Kidney (tissue), 14 donors: Measurements from ENCODE around the gene MDM1. TPM values are rescaled to one million over a fixed set of nuclear protein-coding genes. Genes with fewer than 3 reads are reported as not detected.

Experiments used
- DNase-seq, 5 donors: peaks; one replicate each; pipeline ENCODE4 v3.0.0-alpha.2; 2013 to 2020
- FAIRE-seq: peaks from 2 replicates; lab custom pipeline; 2012; peaks lifted over from hg19 to GRCh38; lab: Jason Lieb, UNC
- H3K27ac ChIP-seq, 2 donors: one replicate each; pipeline ENCODE4 v1.7.0; 2013; ENCODE audit warnings: low read depth in 2 of 2, low read length in 2 of 2, inconsistent platforms in 1 of 2
- H3K27me3 ChIP-seq: one replicate; pipeline ENCODE4 v1.7.1; 2013; ENCODE audit warnings: low read length, inconsistent platforms; ENCODE audit not compliant: control insufficient read depth, insufficient read depth
- H3K36me3 ChIP-seq, 3 donors: one replicate each; pipeline versions ENCODE4 v1.7.0 to v1.7.1; 2013; ENCODE audit warnings: low read length in 3 of 3, control low read depth in 1 of 3, inconsistent platforms in 1 of 3; ENCODE audit not compliant: insufficient read depth in 3 of 3, control insufficient read depth in 2 of 3
- H3K4me1 ChIP-seq, 3 donors: one replicate each; pipeline versions ENCODE4 v1.7.0 to v1.7.1; 2013; ENCODE audit warnings: low read length in 3 of 3, inconsistent platforms in 1 of 3, low read depth in 1 of 3; ENCODE audit not compliant: control insufficient read depth in 2 of 3, insufficient read depth in 2 of 3
- H3K4me3 ChIP-seq, 3 donors: one replicate each; pipeline versions ENCODE4 v1.7.0 to v1.8.1; 2013; ENCODE audit warnings: low read length in 3 of 3, control low read depth in 1 of 3, inconsistent platforms in 1 of 3
- H3K9ac ChIP-seq, 3 donors: one replicate each; pipeline versions ENCODE4 v1.7.0 to v1.7.1; 2013; ENCODE audit warnings: low read length in 3 of 3, control low read depth in 1 of 3, inconsistent platforms in 1 of 3
- H3K9me3 ChIP-seq, 3 donors: one replicate each; pipeline versions ENCODE4 v1.7.0 to v1.7.1; 2013; ENCODE audit warnings: low read length in 3 of 3, control low read depth in 1 of 3, inconsistent platforms in 1 of 3; ENCODE audit not compliant: control insufficient read depth in 2 of 3, insufficient read depth in 1 of 3
- CTCF ChIP-seq: IDR thresholded peaks from 3 replicates; pipeline ENCODE4 v1.5.1; 2012; ENCODE audit warnings: mild to moderate bottlenecking, moderate library complexity, borderline replicate concordance; ENCODE audit not compliant: insufficient read depth; ENCODE audit errors: extremely low read depth
- intact Hi-C: fragments of 100-400 bp; cut with DNase I; formaldehyde crosslinking; loops from one replicate; pipeline ENCODE4 v1.11.1; 2022
- polyA plus RNA-seq: library from polyadenylated mRNA; stranded (reverse); fragments of 350-450 nt; fragmentation: Illumina TruSeq; extraction: RNeasy Lipid Tissue Mini Kit (QIAGEN cat#74804); gene quantifications from one replicate; pipeline ENCODE4 v1.2.3, GENCODE V29; 2014; ENCODE audit warnings: low read depth, low replicate concordance; ENCODE audit not compliant: insufficient read depth
- total RNA-seq: library from RNA; stranded (reverse); fragmentation: NEBNext Ultra II Directional; extraction: Animal tissue kit (Norgen Biotek cat#: 25700); gene quantifications from one replicate; pipeline ENCODE4 v1.2.1, GENCODE V29; 2021
- donor health status: control.
- donor health status: control.
- donor health status: control.
- donor health status: control.
- donor health status: control.
- donor health status: DM: yes; HTN: yes; CAD: no.
- donor health status: Normal renal cell carcinoma (clear cell type).

Gene MDM1
- total and polyA plus RNA-seq, 2 donors from 2014 or later = 8.9 to 14.1 TPM

- Histone ChIP-seq H3K36me3 (no peaks in the 10 kb centered on the region), H3K4me1 (no peaks in the 10 kb centered on the region), H3K27me3 (no peaks in the 10 kb centered on the region), H3K4me3 (no peak overlapping the region), H3K9ac (no peak overlapping the region), H3K9me3 (no peaks in the 10 kb centered on the region), H3K27ac (no peak overlapping the region)
- intact Hi-C loops = no loop called here
- TF ChIP-seq CTCF = no peak
- FAIRE-seq (no peak), DNase-seq (no peak)
These were observed 13.6 kb upstream of the MDM1 start for GRCh38 chr12:68345763-68346162.

- no peak for FAIRE-seq
- TF ChIP-seq CTCF = no peak
These were observed 12.0 kb upstream of the MDM1 start for GRCh38 chr12:68344126-68344525.

GRCh38 chr12:68342966-68343365, 10.8 kb upstream of the MDM1 start:
- no peaks in the 10 kb centered on the region for H3K9me3 ChIP-seq
- no peaks in the 10 kb centered on the region for H3K36me3 ChIP-seq
- intact Hi-C loops = no loop called here
- H3K4me1 ChIP-seq = no peaks in the 10 kb centered on the region
- H3K4me3 ChIP-seq = no peak overlapping the region
- H3K9ac ChIP-seq = no peak overlapping the region
- DNase-seq = no peak
- no peak overlapping the region for H3K27ac ChIP-seq
- no peak for FAIRE-seq
- no peak for TF ChIP-seq CTCF
- no peaks in the 10 kb centered on the region for H3K27me3 ChIP-seq

More at GRCh38 chr12:68344126-68344525, 12.0 kb upstream of the MDM1 start:
- intact Hi-C loops = no loop called here
- no peak overlapping the region for H3K9ac ChIP-seq
- no peaks in the 10 kb centered on the region for H3K9me3 ChIP-seq
- H3K4me3 ChIP-seq = no peak overlapping the region
- no peak overlapping the region for H3K27ac ChIP-seq
- H3K36me3 ChIP-seq = no peaks in the 10 kb centered on the region
- no peak for DNase-seq
- no peaks in the 10 kb centered on the region for H3K27me3 ChIP-seq
- no peaks in the 10 kb centered on the region for H3K4me1 ChIP-seq

GRCh38 chr12:68341822-68342221, 9.7 kb upstream of the MDM1 start:
- Histone ChIP-seq H3K9ac (no peak overlapping the region), H3K36me3 (no peaks in the 10 kb centered on the region), H3K27ac (no peak overlapping the region), H3K4me3 (no peak overlapping the region), H3K9me3 (no peaks in the 10 kb centered on the region), H3K27me3 (no peaks in the 10 kb centered on the region), H3K4me1 (no peaks in the 10 kb centered on the region)
- no peak for TF ChIP-seq CTCF
- FAIRE-seq = no peak
- intact Hi-C loops = no loop called here
- no peak for DNase-seq
